Esophagus muscularis mucosa (tissue), 3 donors: ENCODE data around the gene ARSI.

Source experiments
- CTCF ChIP-seq, 3 experiments: fragments of 200-600 bp in 2 of 3; fragments of 450-650 bp in 1 of 3; sonication (generic) in 2 of 3; IDR thresholded peaks; one replicate each; pipeline ENCODE4 v1.5.1; 2017 to 2019; ENCODE audit warnings: antibody characterized with exemption in 3 of 3, mild to moderate bottlenecking in 2 of 3, moderate library complexity in 1 of 3
- EP300 ChIP-seq: sonication (generic); formaldehyde crosslinking; IDR thresholded peaks from one replicate; pipeline ENCODE4 v1.6.1; 2017; ENCODE audit warnings: antibody characterized with exemption

GRCh38 chr5:150257424-150257823 lies 45.3 kb downstream of the ARSI start:
- TF ChIP-seq CTCF (IDR thresholded peaks at IDR 0.05) = no peak
- no peak for TF ChIP-seq EP300
